Tongue (tissue), 2 donors: ENCODE data around the gene HCRTR1. TPM values are rescaled to one million over a fixed set of nuclear protein-coding genes. Genes with fewer than 3 reads are reported as not detected.
"Not testable (repeated sequence)": the region's sequence is repeated elsewhere in the genome, so short reads cannot be mapped to it uniquely, and the experiment has no call there.

ENCODE experiments used
- DNase-seq: peaks from one replicate; pipeline ENCODE4 v3.0.0-alpha.2; 2015
- total RNA-seq: library from RNA; depleted of rRNA; stranded (reverse); fragments of >200 nt; gene quantifications from one replicate; pipeline ENCODE4 v1.2.3, GENCODE V29; 2014

The HCRTR1 gene
- total RNA-seq, 1 donor from 2014 or later: not detected

DNA sequence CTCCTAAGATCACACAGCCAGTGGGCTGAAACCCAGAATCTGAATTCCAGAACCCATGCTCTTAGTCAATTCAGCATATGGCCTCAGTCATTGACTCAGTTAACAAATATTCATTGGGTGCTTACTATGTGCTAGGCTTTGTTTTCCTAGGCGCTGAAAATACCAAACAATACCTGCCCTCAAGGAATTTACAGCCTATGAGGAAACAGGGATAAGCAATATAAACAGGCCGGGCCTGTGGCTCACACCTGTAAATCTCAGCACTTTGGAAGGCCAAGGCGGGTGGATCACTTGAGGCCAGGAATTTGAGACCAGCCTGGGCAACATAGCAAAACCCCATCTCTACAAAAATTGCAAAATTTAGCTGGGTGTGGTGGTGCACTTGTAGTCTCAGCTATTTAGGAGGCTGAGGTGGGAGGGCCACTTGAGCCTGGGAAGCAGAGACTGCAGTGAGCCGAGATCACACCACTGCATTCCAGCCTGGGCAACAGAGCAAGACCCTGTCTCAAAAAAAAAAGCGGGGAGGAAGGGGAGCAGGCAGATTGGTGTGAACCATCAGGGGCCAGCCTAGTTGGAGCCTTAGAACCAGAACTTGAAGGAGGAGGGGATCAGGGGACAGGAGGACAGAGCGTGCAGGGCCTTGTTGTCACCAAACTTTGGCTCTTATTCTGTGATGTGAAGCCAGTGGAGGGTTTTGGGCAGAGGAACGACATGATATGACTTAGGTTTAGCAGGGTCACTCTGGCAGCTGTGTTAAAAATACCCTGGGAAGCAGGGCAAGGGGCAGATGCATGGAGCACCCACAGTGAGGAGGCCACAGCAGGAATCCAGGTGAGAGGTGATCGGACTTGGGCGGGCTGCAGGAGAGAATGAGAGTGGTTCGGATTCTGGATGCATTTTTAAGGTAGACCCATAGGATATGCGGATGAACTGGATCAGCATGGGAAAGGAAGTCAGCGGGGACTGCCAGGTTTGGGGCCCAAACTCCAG lies 35.4 kb upstream of the HCRTR1 start:
- DNase-seq: no peak

DNA sequence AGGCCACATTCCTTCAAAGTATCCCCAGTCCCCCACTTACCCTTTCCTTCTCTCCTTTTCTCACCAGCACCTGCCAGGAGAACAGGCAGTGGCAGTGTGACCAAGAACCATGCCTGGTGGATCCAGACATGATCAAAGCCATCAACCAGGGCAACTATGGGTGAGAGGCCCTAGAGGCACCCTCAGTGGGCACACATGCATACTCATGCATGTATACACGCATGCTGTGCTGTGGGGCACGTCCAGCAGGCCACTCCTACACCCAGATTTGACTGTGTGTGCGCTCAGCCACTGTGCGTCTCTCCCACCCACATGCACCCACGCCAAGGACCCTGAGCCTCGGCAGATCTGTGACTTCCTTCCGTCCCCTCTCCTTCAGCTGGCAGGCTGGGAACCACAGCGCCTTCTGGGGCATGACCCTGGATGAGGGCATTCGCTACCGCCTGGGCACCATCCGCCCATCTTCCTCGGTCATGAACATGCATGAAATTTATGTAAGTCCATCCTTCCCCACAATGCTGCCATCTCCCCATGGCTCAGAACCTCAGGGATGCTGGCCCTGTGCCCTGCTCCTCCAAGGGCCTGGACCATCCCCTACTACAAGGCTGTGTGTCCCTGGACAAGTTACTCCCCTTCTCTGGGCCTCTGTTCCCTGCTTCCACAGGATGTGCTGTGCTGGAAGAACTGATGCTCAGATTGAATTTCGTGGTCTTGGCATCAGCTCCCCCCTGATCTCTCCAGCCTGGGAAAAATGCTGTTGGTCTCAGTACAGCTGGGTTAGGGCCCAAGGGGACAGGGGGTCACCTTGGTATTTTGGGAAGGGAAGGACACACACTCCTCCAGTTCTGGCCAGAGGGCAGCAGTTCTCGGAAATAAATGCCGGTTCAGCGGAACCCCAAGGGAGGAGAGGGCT lies 34.2 kb upstream of the HCRTR1 start:
- no peak for DNase-seq

DNA sequence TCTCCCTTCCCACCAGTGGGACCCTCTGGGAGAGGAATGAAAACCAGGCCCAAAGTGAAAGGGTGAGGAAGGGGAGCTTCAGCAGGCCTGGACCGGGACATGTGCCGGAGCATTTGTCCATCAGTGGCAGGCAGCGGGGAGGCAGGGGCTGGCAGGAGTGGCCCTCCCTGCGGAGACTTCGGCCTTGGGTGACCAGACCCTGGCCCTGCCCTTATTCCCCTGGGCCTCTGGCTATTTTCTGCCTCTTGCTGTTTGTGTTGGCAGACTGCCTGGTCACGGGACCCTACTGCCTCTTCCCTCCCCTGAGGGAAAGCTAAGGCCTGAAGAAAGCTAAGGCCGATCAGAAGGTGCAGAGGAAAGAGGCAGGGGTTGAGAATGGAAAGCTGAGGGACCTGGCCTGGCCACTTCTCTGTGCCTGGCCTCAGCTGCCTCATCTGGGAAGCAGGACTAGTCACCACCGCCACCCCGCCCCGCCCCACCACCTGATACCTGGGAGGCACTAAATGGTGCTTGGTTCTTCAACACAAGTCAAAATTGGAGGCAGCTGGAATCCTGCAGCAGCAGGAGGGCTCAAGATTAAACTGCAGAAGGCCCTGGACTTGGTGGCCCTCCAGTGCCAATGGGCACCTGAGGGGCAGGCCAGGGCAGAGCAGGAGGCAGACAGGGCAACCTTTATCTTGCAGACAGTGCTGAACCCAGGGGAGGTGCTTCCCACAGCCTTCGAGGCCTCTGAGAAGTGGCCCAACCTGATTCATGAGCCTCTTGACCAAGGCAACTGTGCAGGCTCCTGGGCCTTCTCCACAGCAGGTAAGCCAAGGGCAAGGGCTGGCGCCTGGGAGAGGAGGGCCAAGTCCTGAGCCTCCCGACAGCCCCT lies 33.3 kb upstream of the HCRTR1 start:
- peak; percentile 64 for DNase-seq

DNA sequence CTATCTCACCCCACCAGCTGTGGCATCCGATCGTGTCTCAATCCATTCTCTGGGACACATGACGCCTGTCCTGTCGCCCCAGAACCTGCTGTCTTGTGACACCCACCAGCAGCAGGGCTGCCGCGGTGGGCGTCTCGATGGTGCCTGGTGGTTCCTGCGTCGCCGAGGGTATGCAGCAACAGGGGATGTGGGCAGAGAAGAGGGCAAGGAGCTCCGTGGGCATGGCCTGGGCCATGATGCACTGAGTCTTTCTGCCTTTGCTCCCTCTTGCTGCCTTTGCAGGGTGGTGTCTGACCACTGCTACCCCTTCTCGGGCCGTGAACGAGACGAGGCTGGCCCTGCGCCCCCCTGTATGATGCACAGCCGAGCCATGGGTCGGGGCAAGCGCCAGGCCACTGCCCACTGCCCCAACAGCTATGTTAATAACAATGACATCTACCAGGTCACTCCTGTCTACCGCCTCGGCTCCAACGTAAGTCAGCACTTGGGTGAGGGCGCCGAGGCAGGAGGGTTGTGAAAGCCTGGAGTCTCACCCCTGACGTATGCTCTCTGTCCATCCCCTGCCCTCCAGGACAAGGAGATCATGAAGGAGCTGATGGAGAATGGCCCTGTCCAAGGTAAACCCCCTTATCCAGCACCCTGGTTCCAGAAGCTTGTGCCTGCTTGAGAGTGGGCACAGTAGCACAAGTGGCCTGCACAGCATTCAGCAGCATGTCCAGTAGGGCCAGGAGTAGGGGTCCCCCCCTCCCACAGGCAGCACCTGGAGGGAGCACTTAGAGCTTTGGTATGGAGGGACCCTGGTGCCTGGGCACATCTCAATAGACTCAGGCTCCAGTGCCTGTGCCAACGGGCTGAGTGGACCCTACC lies 32.4 kb upstream of the HCRTR1 start:
- DNase-seq: no peak

DNA sequence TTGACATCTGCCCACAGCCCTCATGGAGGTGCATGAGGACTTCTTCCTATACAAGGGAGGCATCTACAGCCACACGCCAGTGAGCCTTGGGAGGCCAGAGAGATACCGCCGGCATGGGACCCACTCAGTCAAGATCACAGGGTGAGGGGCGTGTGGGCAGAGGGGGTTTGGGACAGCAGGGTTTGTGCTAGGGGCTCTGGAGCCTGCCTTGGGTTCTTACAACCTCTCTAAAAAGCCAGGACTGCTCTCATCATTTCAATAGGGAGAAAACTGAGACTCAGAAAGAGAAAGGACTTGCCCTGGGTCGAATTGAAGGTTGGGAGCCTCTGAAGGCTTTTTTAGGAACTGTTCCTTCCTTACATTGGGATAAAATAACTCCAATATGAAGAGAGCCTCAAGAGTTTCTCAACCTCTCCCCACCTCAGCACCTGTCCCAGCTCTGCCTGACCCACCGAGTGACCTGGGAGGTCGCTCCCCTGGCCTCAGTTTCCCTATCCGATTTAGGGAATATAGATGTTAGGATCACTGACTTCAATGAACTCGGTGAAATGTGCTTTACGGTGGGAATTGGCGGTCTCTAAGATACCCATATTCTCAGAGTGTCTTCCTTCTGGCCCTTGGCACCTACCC lies 31.6 kb upstream of the HCRTR1 start:
- DNase-seq: no peak

DNA sequence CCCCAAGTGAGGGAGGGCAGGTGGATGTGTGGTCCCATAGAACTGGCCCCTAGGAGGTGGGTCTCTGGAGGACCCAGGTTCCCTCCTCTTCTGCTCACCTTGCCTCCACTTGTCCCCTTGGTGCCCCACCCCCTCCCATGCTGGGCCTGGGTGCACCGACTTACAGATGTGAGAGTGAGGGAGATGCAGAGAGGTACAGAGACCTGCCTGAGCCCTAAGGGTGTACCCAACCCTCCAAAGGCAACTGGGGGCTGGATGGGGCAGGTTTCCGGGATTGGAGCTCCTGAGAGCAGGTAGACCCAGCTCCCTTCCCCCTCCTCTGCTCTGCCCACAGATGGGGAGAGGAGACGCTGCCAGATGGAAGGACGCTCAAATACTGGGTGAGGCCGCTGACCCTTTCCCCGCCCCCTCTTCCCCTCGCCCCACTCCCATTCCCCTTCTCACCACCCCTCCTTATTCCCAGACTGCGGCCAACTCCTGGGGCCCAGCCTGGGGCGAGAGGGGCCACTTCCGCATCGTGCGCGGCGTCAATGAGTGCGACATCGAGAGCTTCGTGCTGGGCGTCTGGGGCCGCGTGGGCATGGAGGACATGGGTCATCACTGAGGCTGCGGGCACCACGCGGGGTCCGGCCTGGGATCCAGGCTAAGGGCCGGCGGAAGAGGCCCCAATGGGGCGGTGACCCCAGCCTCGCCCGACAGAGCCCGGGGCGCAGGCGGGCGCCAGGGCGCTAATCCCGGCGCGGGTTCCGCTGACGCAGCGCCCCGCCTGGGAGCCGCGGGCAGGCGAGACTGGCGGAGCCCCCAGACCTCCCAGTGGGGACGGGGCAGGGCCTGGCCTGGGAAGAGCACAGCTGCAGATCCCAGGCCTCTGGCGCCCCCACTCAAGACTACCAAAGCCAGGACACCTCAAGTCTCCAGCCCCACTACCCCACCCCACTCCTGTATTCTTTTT lies 30.8 kb upstream of the HCRTR1 start:
- DNase-seq: no peak

DNA sequence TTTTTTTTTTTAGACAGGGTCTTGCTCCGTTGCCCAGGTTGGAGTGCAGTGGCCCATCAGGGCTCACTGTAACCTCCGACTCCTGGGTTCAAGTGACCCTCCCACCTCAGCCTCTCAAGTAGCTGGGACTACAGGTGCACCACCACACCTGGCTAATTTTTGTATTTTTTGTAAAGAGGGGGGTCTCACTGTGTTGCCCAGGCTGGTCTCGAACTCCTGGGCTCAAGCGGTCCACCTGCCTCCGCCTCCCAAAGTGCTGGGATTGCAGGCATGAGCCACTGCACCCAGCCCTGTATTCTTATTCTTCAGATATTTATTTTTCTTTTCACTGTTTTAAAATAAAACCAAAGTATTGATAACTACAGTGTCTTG lies 30.2 kb upstream of the HCRTR1 start:
- DNase-seq: not testable (repeated sequence)

DNA sequence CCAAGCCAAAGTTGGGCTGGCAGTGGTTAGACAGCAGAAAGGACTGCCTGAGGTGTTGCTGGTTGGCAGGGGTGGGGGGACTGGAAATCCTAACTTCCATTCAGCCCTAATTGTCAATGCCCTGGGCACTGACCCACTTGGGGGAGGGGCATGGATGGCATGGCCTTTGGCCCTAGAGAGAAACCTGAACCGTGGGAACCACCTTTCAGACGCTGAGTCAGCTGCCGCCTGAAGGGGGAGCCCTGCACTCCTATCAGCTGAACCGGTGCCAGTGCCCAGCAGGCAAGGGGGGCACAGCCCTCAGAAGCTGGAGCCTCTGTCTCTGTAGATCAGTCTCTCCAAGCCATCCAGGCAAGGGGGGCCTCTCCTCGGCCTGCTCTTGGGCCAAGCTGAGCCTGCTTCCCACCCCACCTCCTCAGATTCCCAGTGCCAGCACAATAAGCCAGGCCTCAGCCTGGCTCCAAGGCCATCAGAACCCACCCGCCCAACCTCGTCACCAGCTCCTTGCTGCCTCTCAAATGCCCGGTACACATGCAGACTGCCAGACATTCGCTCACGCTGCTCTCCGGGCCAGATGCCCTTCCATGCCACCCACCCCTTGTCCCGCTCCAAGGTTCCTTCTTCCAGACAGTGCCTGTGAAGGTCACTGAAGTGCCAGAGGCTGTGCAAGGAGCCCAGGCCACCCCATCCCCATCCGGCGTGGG lies 29.6 kb upstream of the HCRTR1 start:
- peak; percentile 77 for DNase-seq

DNA sequence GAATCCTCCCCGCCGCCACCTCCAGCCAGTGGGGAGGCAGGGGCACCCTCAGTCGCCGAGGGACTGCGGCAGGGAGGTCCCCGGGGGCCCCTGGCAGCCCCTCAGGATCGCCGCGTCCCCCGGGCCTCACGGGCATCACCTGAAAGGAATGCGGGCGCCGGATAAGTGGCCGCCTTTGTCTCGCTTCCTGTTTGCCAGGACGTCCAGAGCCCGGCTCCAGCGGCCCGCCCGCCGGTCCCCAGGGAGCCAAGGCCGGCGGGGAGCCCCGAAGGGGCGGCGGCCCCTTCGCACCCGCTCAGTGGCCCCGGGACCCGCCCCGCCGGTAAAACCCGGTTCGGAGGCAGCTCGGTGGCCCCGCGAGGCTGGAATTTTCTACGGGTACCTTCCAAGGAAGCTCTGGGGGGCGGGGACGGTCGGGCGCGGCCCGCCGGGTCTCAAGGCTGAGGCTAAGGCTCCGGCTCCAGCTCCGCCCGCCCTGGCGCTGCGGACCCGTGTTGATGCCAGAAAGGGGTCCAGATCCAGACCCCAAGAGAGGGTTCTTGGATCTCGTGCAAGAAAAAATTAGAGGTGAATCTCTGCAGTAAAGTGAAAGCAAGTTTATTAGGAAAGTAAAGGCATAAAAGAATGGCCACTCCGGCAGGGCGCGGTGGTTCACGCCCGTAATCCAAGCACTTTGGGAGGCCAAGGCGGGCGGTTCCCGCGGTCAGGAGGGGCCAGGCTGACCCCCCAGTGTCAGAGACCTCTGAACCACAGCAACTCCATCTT lies 28.6 kb upstream of the HCRTR1 start:
- DNase-seq: no peak

DNA sequence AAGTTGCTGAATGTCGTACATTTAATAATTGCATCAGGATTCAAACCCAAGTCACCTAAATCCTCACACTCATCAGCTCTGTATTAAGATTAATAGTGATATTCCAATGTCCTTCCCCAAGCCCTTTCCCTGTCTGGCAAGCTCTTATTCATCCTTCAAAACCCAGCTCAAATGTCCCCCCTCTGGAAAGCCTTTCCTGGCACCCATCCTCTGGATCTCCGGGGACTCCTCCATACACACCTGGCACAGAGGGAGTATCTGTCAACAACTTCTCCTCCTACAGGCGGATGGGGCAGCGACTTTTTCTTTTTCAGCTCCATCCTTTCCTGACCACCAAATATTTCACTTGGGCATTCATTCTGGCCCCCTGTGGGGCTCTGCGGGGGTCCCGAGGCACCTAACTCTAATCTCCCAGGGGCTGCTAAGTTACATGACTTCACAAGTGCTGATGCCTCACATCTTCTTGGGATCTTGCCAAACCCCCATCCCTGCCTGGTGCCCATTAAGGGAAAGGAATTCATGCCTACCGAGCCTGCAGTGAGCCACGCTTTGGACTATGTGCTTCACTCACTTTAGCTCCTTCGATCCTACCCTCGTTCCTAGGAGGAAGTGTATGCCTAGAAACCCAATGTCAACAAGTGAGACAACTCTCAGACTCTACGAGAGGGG lies 25.9 kb upstream of the HCRTR1 start:
- DNase-seq: peak; percentile 63

DNA sequence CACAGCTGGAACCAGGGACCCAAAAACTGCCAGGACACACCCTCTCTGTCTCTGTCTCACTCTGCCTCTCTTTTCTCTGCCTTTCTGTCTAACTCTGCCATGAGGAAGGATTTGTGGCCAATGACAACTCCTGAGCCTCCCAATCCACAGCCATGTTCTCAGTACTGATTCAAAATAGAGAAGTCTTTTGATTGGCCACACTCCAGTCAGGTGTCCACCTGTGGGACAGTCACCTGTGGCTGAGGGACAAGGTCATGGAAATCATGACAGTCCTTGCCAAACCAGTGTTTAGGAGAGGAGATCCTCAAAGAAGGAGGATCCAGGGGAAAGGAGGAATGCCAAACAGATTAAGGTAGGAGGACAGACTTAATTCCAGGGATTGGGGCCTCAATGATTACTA lies 25.4 kb upstream of the HCRTR1 start:
- no peak for DNase-seq

DNA sequence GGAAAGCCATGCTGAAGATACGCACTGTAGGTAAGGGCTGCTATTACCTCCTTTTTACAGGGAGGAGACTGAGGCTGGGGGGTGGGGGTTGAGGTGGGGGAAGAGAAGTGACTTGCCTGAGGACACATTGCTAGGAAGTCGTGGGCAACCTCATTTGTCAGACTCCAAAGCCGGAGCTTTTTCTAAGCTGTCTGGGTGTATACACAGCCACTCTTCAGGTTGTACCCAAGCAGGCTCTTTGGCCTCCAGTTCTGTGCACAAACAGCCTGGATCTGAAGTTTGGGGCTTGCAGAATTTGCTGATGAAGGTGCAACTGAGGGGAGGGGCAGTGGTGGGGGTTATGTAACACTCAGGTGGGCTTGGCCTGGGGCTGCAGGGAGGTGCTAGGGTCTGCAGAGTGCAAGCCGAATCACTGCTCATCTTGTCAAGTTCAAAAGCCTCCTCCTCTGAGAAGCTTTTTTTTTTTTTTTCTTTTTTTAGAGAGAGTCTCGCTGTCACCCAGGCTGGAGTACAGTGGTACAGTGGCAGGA lies 24.3 kb upstream of the HCRTR1 start:
- DNase-seq: no peak

DNA sequence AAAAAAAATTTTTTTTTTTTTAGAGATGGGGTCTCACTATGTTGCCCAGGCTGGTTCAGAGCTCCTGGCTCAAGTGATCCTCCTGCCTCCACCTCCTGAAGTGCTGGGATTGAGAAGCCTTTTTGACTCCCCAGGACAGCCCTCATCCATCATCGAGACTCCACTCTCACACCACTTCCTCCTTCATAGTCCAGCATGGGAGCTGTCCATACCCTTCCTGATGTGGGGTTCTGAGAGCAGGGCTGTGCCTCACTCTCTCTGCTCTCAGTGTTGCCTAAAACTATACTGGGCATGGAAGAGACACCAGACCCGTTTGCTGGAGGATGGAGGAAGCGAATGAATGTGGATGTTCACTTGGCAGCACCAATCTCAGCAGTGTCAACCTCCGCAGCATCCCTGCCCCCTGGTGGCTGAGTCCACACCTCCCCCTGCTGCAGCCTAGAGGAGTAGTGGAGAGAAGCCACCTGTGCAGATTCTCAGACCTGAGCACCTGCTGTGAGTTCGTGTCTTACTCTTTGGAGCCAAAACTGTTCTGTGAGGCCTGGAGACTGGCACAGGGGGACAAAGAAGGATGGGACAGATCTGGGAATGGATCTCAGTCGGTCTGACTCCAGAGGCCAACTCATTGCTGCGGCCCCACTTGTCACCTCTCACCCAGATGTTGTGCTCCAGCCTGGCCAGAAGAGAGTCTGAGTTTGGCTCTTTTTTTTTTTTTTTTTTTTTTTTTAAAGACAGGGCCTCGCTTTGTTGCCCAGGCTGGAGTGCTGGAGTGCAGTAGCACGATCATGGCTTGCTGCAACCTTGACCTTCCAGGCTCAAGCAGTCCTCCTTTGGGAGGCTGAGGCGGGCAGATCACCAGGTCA lies 23.5 kb upstream of the HCRTR1 start:
- DNase-seq: peak; percentile 73

DNA sequence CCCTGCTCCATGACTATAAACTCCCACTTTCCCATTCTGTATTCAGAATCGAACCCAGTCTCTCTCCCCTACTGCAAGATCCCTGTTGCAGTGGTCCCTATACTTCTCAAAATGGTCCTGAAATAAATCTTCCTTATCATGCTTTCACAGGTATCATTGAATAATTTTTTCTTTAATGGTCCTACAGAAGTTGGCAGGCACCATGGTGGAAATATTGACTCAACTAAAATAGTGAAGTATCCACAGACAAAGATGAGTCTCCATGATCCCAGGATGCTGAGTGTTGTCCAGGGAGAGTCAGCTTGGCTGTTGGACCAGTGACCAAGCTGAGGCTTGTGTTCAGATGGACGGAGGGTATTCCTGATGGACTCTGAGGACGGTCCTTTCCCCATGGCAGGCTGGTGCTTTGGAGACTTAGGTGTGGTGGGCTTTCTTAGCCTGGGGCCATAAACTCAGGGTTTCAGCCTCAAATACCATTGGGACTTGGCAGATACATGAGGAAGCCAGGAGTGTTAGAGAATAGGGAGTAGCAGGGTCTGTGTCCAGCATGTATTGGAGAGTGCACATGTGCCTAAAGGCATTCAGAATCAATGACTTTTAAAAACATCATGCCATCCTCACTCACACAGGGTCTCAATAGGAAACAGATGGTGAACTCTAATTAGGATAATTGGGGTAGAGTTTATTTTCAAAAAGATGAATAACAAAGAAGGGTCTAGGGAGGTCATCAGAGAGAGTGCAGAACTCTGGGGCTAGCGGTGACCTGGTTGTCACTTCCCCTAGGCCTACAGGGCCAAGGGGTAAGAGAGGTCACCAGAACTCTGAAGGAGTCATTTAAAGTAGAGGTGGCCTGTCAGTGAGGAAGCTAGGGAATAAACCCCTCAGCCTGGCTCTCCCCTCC lies 21.4 kb upstream of the HCRTR1 start:
- DNase-seq: no peak

DNA sequence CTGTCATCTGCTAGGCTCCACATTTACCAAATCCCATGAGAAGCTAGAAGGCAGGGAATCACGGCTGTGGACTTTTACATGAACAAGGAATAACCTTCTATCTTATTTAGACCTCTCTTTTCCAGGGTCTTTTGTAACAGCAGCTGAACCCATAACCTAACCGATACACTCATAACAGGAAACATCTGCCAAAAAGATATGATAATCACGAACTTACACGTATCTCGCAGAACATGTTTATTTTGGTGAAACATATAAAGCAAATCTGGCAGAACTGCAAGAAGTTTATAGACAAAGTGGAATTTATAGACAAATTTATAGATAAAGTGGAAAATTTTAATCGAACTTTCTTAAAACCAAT lies 20.8 kb upstream of the HCRTR1 start:
- DNase-seq: no peak
